Vagina (tissue), 2 donors: ENCODE results near the gene NME5.

Experiments
- POLR2AphosphoS5 ChIP-seq, 2 donors: sonication (generic); formaldehyde crosslinking; IDR thresholded peaks; one replicate each; pipeline ENCODE4 v1.9.0; 2017; ENCODE audit warnings: antibody characterized with exemption in 2 of 2, mild to moderate bottlenecking in 2 of 2, low read depth in 1 of 2; ENCODE audit not compliant: insufficient read depth in 1 of 2
- TF ChIP-seq, protein P1 (sequence below), 3 experiments: fragments of 450-650 bp in 2 of 3; fragments of 200-600 bp in 1 of 3; sonication (generic) in 1 of 3; IDR thresholded peaks; one replicate each; pipeline ENCODE4 v1.5.1; 2017 to 2019; ENCODE audit warnings: antibody characterized with exemption in 3 of 3, mild to moderate bottlenecking in 2 of 3, moderate library complexity in 2 of 3

DNA sequence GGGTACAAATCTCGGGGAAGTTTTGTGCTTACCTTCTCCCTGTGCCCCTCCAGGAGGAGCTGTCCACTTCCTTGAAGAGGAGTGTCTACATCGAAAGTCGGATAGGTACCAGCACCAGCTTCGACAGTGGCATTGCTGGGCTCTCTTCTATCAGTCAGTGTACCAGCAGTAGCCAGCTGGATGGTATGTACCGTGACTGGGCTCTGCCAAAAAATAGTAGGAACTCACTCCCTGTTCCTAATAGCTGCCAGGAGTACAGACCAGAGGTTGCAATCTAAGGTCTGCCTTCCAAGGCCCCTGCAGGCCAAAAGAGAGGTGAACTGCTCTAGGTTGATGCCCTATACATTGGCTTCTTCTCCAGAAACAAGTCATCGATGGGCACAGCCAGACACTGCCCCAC, 43.6 kb upstream of the NME5 start:
- no peak for TF ChIP-seq POLR2AphosphoS5 (IDR thresholded peaks at IDR 0.05; ENCODE audit: insufficient read depth in 1 of 2, low read depth in 1 of 2)
- TF ChIP-seq, protein P1, sequence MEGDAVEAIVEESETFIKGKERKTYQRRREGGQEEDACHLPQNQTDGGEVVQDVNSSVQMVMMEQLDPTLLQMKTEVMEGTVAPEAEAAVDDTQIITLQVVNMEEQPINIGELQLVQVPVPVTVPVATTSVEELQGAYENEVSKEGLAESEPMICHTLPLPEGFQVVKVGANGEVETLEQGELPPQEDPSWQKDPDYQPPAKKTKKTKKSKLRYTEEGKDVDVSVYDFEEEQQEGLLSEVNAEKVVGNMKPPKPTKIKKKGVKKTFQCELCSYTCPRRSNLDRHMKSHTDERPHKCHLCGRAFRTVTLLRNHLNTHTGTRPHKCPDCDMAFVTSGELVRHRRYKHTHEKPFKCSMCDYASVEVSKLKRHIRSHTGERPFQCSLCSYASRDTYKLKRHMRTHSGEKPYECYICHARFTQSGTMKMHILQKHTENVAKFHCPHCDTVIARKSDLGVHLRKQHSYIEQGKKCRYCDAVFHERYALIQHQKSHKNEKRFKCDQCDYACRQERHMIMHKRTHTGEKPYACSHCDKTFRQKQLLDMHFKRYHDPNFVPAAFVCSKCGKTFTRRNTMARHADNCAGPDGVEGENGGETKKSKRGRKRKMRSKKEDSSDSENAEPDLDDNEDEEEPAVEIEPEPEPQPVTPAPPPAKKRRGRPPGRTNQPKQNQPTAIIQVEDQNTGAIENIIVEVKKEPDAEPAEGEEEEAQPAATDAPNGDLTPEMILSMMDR (IDR thresholded peaks at IDR 0.05): no peak
